Neuronal stem cell (in vitro differentiated cells): ENCODE measurements around the gene RSRP1.

Experiments used
- DNase-seq: peaks from one replicate; pipeline ENCODE4 v3.0.0-alpha.2; 2013; ENCODE audit warnings: low spot score
- H2AFZ ChIP-seq: one replicate; pipeline ENCODE4 v1.6.1; 2013; ENCODE audit warnings: mild to moderate bottlenecking, low read length, inconsistent platforms
- H2AK5ac ChIP-seq: 2 replicates; pipeline ENCODE4 v1.6.1; 2013; ENCODE audit warnings: low read depth, mild to moderate bottlenecking, inconsistent platforms, low read length, moderate library complexity, mixed read lengths
- H2BK120ac ChIP-seq: 2 replicates; pipeline ENCODE4 v1.6.1; 2013; ENCODE audit warnings: low read depth, mild to moderate bottlenecking, inconsistent platforms, low read length, moderate library complexity, mixed read lengths
- H2BK12ac ChIP-seq: one replicate; pipeline ENCODE4 v1.6.1; 2013; ENCODE audit warnings: low read length, inconsistent platforms
- H2BK15ac ChIP-seq: 2 replicates; pipeline ENCODE4 v1.6.1; 2013; ENCODE audit warnings: mild to moderate bottlenecking, low read length, inconsistent platforms, mixed read lengths
- H2BK5ac ChIP-seq: one replicate; pipeline ENCODE4 v1.6.1; 2013; ENCODE audit warnings: inconsistent platforms, mild to moderate bottlenecking, low read length, moderate library complexity
- H3K14ac ChIP-seq: one replicate; pipeline ENCODE4 v1.6.1; 2013; ENCODE audit warnings: low read length, inconsistent platforms
- H3K18ac ChIP-seq: 2 replicates; pipeline ENCODE4 v1.6.1; 2013; ENCODE audit warnings: low read length, inconsistent platforms
- H3K23ac ChIP-seq: 2 replicates; pipeline ENCODE4 v1.6.1; 2013; ENCODE audit warnings: low read depth, mild to moderate bottlenecking, mixed read lengths, low read length, inconsistent platforms; ENCODE audit not compliant: poor library complexity
- H3K27ac ChIP-seq: replicated peaks from 3 replicates; pipeline ENCODE4 v1.5.1; 2013; ENCODE audit warnings: low read length, inconsistent platforms
- H3K27me3 ChIP-seq, 3 experiments: 2 replicates each; pipeline ENCODE4 v1.6.1; 2013; ENCODE audit warnings: low read length in 3 of 3, mild to moderate bottlenecking in 2 of 3, inconsistent platforms in 1 of 3, low read depth in 1 of 3, mixed read lengths in 1 of 3, moderate library complexity in 1 of 3; ENCODE audit not compliant: control insufficient read depth in 3 of 3, insufficient read depth in 3 of 3
- H3K36me3 ChIP-seq, 2 donors: replicated peaks in 1 of 2; 2 replicates each; pipeline ENCODE4 v1.6.1; 2013; ENCODE audit warnings: low read length in 2 of 2; ENCODE audit not compliant: control insufficient read depth in 2 of 2, insufficient read depth in 2 of 2
- H3K4ac ChIP-seq: 2 replicates; pipeline ENCODE4 v1.6.1; 2013; ENCODE audit warnings: inconsistent platforms, mild to moderate bottlenecking, low read length, moderate library complexity
- H3K4me1 ChIP-seq, 2 donors: 1 replicate in 1 of 2; 2 replicates in 1 of 2; pipeline ENCODE4 v1.6.1; 2013; ENCODE audit warnings: low read length in 2 of 2, low read depth in 1 of 2; ENCODE audit not compliant: control insufficient read depth in 2 of 2, insufficient read depth in 1 of 2
- H3K4me2 ChIP-seq: one replicate; pipeline ENCODE4 v1.6.1; 2013; ENCODE audit warnings: mild to moderate bottlenecking, low read length, inconsistent platforms; ENCODE audit not compliant: insufficient read depth, poor library complexity, severe bottlenecking
- H3K4me3 ChIP-seq, 2 donors: 2 replicates each; pipeline ENCODE4 v1.5.1; 2013; ENCODE audit warnings: low read length in 2 of 2, mild to moderate bottlenecking in 2 of 2, inconsistent platforms in 1 of 2, moderate library complexity in 1 of 2
- H3K79me1 ChIP-seq: one replicate; pipeline ENCODE4 v1.6.1; 2013; ENCODE audit warnings: low read depth, mild to moderate bottlenecking, inconsistent platforms, low read length, moderate library complexity
- H3K9ac ChIP-seq: one replicate; pipeline ENCODE4 v1.6.1; 2013; ENCODE audit warnings: mild to moderate bottlenecking, low read depth, low read length, inconsistent platforms; ENCODE audit not compliant: poor library complexity
- H3K9me3 ChIP-seq, 2 donors: replicated peaks in 1 of 2; 2 replicates each; pipeline versions ENCODE3 to v1.6.1; 2013; ENCODE audit warnings: low read length in 2 of 2, mild to moderate bottlenecking in 2 of 2, inconsistent platforms in 1 of 2, low read depth in 1 of 2, mixed read lengths in 1 of 2, moderate library complexity in 1 of 2; ENCODE audit not compliant: control insufficient read depth in 2 of 2, insufficient read depth in 1 of 2
- H4K8ac ChIP-seq: one replicate; pipeline ENCODE4 v1.6.1; 2013; ENCODE audit warnings: low read depth, mild to moderate bottlenecking, inconsistent platforms, low read length, moderate library complexity
- H4K91ac ChIP-seq: one replicate; pipeline ENCODE4 v1.6.1; 2013; ENCODE audit warnings: low read length, low read depth, mild to moderate bottlenecking, inconsistent platforms; ENCODE audit not compliant: poor library complexity
- WGBS, 2 donors: extraction: QIAGEN DNeasy Blood & Tissue Kit; methylation state at CpG; one replicate each; pipeline ENCODE4 v1.1.7; 2013; ENCODE audit warnings: missing lambda C conversion rate in 2 of 2, mixed read lengths in 1 of 2; ENCODE audit not compliant: insufficient read length in 2 of 2, insufficient replicate concordance in 1 of 2; ENCODE audit errors: extremely low coverage in 2 of 2; 5-methylcytosine and 5-hydroxymethylcytosine counted together

Gene RSRP1

DNA sequence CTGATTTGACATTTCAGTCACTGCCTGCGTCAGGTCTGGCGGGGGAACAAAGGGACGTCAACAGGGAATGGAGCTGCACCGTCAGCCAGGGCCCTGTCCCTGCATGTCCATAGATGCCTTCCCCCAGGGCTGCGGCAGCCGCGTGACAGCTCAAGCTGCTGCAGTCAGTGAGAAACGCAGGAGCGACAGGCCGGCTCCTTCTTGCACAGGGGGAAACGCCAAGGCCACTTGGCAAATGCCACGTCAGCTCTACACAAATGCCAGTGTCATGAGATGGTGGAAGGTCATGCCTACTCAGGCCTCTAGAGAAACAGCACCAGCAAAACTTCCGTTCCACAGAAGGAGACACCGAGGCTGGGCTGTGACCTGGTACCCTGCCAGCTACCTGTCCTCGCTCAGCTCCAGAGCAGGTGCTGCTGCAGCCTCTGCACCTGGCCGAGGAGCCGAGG lies 52.7 kb downstream of the RSRP1 start:
- Histone ChIP-seq H3K4me3 (no peak overlapping the region), H3K14ac (no peak overlapping the region), H2BK5ac (no peak overlapping the region), H2BK12ac (peak overlapping the region; percentile 35), H3K4ac (no peak overlapping the region), H3K27me3 (peaks cover 0 to 13% (median 0%) of the 10 kb centered on the region in 3 experiments), H2BK120ac (no peak overlapping the region), H3K9ac (peak overlapping the region; percentile 68), H2BK15ac (peak overlapping the region; percentile 43), H3K9me3 (peaks cover 0 to 2% of the 10 kb centered on the region in 2 donors), H3K36me3 (no peaks in the 10 kb centered on the region), H3K27ac (no peak overlapping the region), H3K4me1 (peaks cover 7 to 15% of the 10 kb centered on the region in 2 donors), H3K18ac (peak overlapping the region; percentile 76), H3K23ac (peak overlapping the region; percentile 48), H3K79me1 (no peaks in the 10 kb centered on the region), H2AK5ac (peak overlapping the region; percentile 85), H4K91ac (no peak overlapping the region), H4K8ac (no peak overlapping the region), H3K4me2 (no peak overlapping the region), H2AFZ (peak overlapping the region; percentile 79)
- DNase-seq = no peak
- no CpG with 5 or more reads among the region's 17 CpGs for WGBS, 2 donors

- Histone ChIP-seq H3K27ac (no peak overlapping the region), H3K4ac (no peak overlapping the region), H3K79me1 (no peaks in the 10 kb centered on the region), H2AK5ac (peak overlapping the region; percentile 85), H2AFZ (peak overlapping the region; percentile 79), H3K36me3 (no peaks in the 10 kb centered on the region), H3K9me3 (peaks cover 0 to 2% of the 10 kb centered on the region in 2 donors), H2BK120ac (no peak overlapping the region), H4K8ac (peak overlapping the region; percentile 99), H3K14ac (peak overlapping the region; percentile 72), H3K27me3 (peaks cover 0 to 10% (median 0%) of the 10 kb centered on the region in 3 experiments), H3K9ac (peak overlapping the region; percentile 27), H3K4me3 (peak overlapping the region in 1 of 2 donors; percentile 2), H3K4me1 (peaks cover 7 to 15% of the 10 kb centered on the region in 2 donors), H4K91ac (no peak overlapping the region), H3K23ac (peak overlapping the region; percentile 22), H3K4me2 (no peak overlapping the region), H2BK12ac (peak overlapping the region; percentile 35), H2BK15ac (no peak overlapping the region), H3K18ac (peak overlapping the region; percentile 76), H2BK5ac (no peak overlapping the region)
- no peak for DNase-seq
- 100% methylated on average over 3 to 7 of the region's 8 CpGs for WGBS, 2 donors
Measured at GRCh38 chr1:25194054-25194453, 53.2 kb downstream of the RSRP1 start.

GRCh38 chr1:25193229-25193628 lies 54.0 kb downstream of the RSRP1 start:
- H2BK12ac ChIP-seq = peak overlapping the region; percentile 66
- H3K27me3 ChIP-seq = peaks cover 0 to 8% (median 0%) of the 10 kb centered on the region in 3 experiments
- no peak overlapping the region for H2AFZ ChIP-seq
- peak overlapping the region; percentile 14 for H2AK5ac ChIP-seq
- no peak overlapping the region for H3K9ac ChIP-seq
- no peaks in the 10 kb centered on the region for H3K79me1 ChIP-seq
- peaks cover 7 to 13% of the 10 kb centered on the region in 2 donors for H3K4me1 ChIP-seq
- H4K91ac ChIP-seq = no peak overlapping the region
- H3K4ac ChIP-seq = no peak overlapping the region
- H4K8ac ChIP-seq = no peak overlapping the region
- peaks cover 0 to 2% of the 10 kb centered on the region in 2 donors for H3K9me3 ChIP-seq
- no peak for DNase-seq
- no peak overlapping the region for H2BK5ac ChIP-seq
- H3K36me3 ChIP-seq = no peaks in the 10 kb centered on the region
- WGBS, 2 donors = 100% methylated on average over 1 to 3 of the region's 9 CpGs
- H3K4me3 ChIP-seq = no peak overlapping the region
- H2BK120ac ChIP-seq = no peak overlapping the region
- peak overlapping the region; percentile 65 for H2BK15ac ChIP-seq
- peak overlapping the region; percentile 86 for H3K18ac ChIP-seq
- H3K27ac ChIP-seq = no peak overlapping the region
- H3K23ac ChIP-seq = no peak overlapping the region
- no peak overlapping the region for H3K4me2 ChIP-seq
- H3K14ac ChIP-seq = peak overlapping the region; percentile 59
